Measurements from ENCODE around the gene ANGPTL8. TPM values are rescaled to one million over a fixed set of nuclear protein-coding genes. Genes with fewer than 3 reads are reported as not detected.
A peak's percentile ranks its signal among the peaks of the same experiment; 100 is the strongest.

Gene ANGPTL8
- total RNA-seq (not detected), polyA plus RNA-seq (10 to 100 TPM in 1 of 2 donors, not detected in 1; 11.8 TPM)
- long read RNA-seq, donor 1 = 0 reads
- long read RNA-seq, donor 2, partial matches to known transcripts = 0 of 1 reads
- long read RNA-seq, donor 2, other reads (novel, unspliced or antisense) = 1 of 1 reads

GRCh38 chr19:11239377-11240000, at the start of gene ANGPTL8:
ANGPTL8 (plus strand) TSS chr19:11239619; CDS start chr19:11239638, 19 bp downstream.
- H3K36me3 ChIP-seq (ENCODE audit: control insufficient read depth in 1 of 2, insufficient read depth in 2 of 2, low read length in 1 of 2) = no peaks in the 10 kb centered on the region
- 95 to 96% methylated on average over 23 of the region's 23 CpGs for WGBS, 2 donors

GRCh38 chr19:11190501-11190900, 48.9 kb upstream of the ANGPTL8 start:
- peaks cover 3 to 5% of the 10 kb centered on the region in 2 donors for H3K4me1 ChIP-seq (ENCODE audit: control insufficient read depth in 1 of 2, insufficient read depth in 2 of 2, low read length in 2 of 2)
- DNase-seq = no peak
- H3K4me3 ChIP-seq (ENCODE audit: low read length in 2 of 2) = no peak overlapping the region
- WGBS, 2 donors = 37 to 38% methylated on average over 8 of the region's 8 CpGs
- H3K9me3 ChIP-seq (ENCODE audit: control insufficient read depth, low read length) = no peaks in the 10 kb centered on the region
- intact Hi-C loops (cut with DNase I) = no loop called here
- peaks cover 0 to 10% of the 10 kb centered on the region in 2 donors for H3K36me3 ChIP-seq (ENCODE audit: control insufficient read depth in 1 of 2, insufficient read depth in 2 of 2, low read length in 1 of 2)
- no peak for ATAC-seq (ENCODE audit: low FRiP score)
- H3K27me3 ChIP-seq (ENCODE audit: control insufficient read depth in 1 of 2, insufficient read depth in 2 of 2, low read length in 1 of 2) = no peaks in the 10 kb centered on the region
- H3K27ac ChIP-seq (ENCODE audit: low read depth in 1 of 2, low read length in 2 of 2) = peak overlapping the region in 1 of 2 donors; percentile 73

More at GRCh38 chr19:11239377-11240000, at the start of gene ANGPTL8:
- H3K4me1 ChIP-seq (ENCODE audit: control insufficient read depth in 1 of 2, insufficient read depth in 2 of 2, low read length in 2 of 2) = no peaks in the 10 kb centered on the region
- no peak within 1 kb of the TSS for H3K4me3 ChIP-seq (ENCODE audit: low read length in 2 of 2)
- intact Hi-C loops (cut with DNase I) = no loop called here
- no peak within 1 kb of the TSS for H3K27ac ChIP-seq (ENCODE audit: low read depth in 1 of 2, low read length in 2 of 2)
- no peaks in the 10 kb centered on the region for H3K27me3 ChIP-seq (ENCODE audit: control insufficient read depth in 1 of 2, insufficient read depth in 2 of 2, low read length in 1 of 2)
- no peaks in the 10 kb centered on the region for H3K9me3 ChIP-seq (ENCODE audit: control insufficient read depth, low read length)
- DNase-seq (no peak), ATAC-seq (ENCODE audit: low FRiP score) (no peak)

- peak; percentile 87 to 91 for DNase-seq
- H3K36me3 ChIP-seq (ENCODE audit: control insufficient read depth in 1 of 2, insufficient read depth in 2 of 2, low read length in 1 of 2) = peaks cover 0 to 10% of the 10 kb centered on the region in 2 donors
Observed at GRCh38 chr19:11191273-11191755, 48.1 kb upstream of the ANGPTL8 start.

GRCh38 chr19:11191934-11192333, 47.5 kb upstream of the ANGPTL8 start:
- no peaks in the 10 kb centered on the region for H3K27me3 ChIP-seq (ENCODE audit: control insufficient read depth in 1 of 2, insufficient read depth in 2 of 2, low read length in 1 of 2)
- DNase-seq (no peak), ATAC-seq (ENCODE audit: low FRiP score) (no peak)
- H3K27ac ChIP-seq (ENCODE audit: low read depth in 1 of 2, low read length in 2 of 2) = peak overlapping the region in 1 of 2 donors; percentile 21
- peaks cover 0 to 10% of the 10 kb centered on the region in 2 donors for H3K36me3 ChIP-seq (ENCODE audit: control insufficient read depth in 1 of 2, insufficient read depth in 2 of 2, low read length in 1 of 2)
- intact Hi-C loops (cut with DNase I) = no loop called here
- WGBS, 2 donors = 64 to 73% methylated on average over 5 of the region's 5 CpGs
- H3K9me3 ChIP-seq (ENCODE audit: control insufficient read depth, low read length) = no peaks in the 10 kb centered on the region
- no peak overlapping the region for H3K4me3 ChIP-seq (ENCODE audit: low read length in 2 of 2)
- peaks cover 0 to 5% of the 10 kb centered on the region in 2 donors for H3K4me1 ChIP-seq (ENCODE audit: control insufficient read depth in 1 of 2, insufficient read depth in 2 of 2, low read length in 2 of 2)

More at GRCh38 chr19:11191273-11191755, 48.1 kb upstream of the ANGPTL8 start:
- no peak overlapping the region for H3K4me3 ChIP-seq (ENCODE audit: low read length in 2 of 2)
- ATAC-seq (ENCODE audit: low FRiP score) = peak; percentile 63
- H3K9me3 ChIP-seq (ENCODE audit: control insufficient read depth, low read length) = no peaks in the 10 kb centered on the region
- H3K27me3 ChIP-seq (ENCODE audit: control insufficient read depth in 1 of 2, insufficient read depth in 2 of 2, low read length in 1 of 2) = no peaks in the 10 kb centered on the region
- H3K27ac ChIP-seq (ENCODE audit: low read depth in 1 of 2, low read length in 2 of 2) = peak overlapping the region; percentile 33 to 77
- peaks cover 0 to 5% of the 10 kb centered on the region in 2 donors for H3K4me1 ChIP-seq (ENCODE audit: control insufficient read depth in 1 of 2, insufficient read depth in 2 of 2, low read length in 2 of 2)
- 25 to 30% methylated on average over 8 of the region's 8 CpGs for WGBS, 2 donors
- intact Hi-C loops (cut with DNase I) = no loop called here

- Histone ChIP-seq H3K27ac (ENCODE audit: low read depth in 1 of 2, low read length in 2 of 2) (peak overlapping the region in 1 of 2 donors; percentile 28), H3K36me3 (ENCODE audit: control insufficient read depth in 1 of 2, insufficient read depth in 2 of 2, low read length in 1 of 2) (peaks cover 0 to 10% of the 10 kb centered on the region in 2 donors), H3K4me1 (ENCODE audit: control insufficient read depth in 1 of 2, insufficient read depth in 2 of 2, low read length in 2 of 2) (peaks cover 0 to 5% of the 10 kb centered on the region in 2 donors), H3K27me3 (ENCODE audit: control insufficient read depth in 1 of 2, insufficient read depth in 2 of 2, low read length in 1 of 2) (no peaks in the 10 kb centered on the region), H3K4me3 (ENCODE audit: low read length in 2 of 2) (no peak overlapping the region), H3K9me3 (ENCODE audit: control insufficient read depth, low read length) (no peaks in the 10 kb centered on the region)
- intact Hi-C loops (cut with DNase I) = no loop called here
- ATAC-seq (ENCODE audit: low FRiP score) (no peak), DNase-seq (no peak)
- WGBS, 2 donors = 79 to 83% methylated on average over 68 of the region's 68 CpGs
Observed at GRCh38 chr19:11192957-11193939, 46.2 kb upstream of the ANGPTL8 start.

- 24 to 30% methylated on average over 8 of the region's 8 CpGs for WGBS, 2 donors
- peaks cover 0 to 10% of the 10 kb centered on the region in 2 donors for H3K36me3 ChIP-seq (ENCODE audit: control insufficient read depth in 1 of 2, insufficient read depth in 2 of 2, low read length in 1 of 2)
- DNase-seq = no peak
- ATAC-seq (ENCODE audit: low FRiP score) = no peak
- peak overlapping the region in 1 of 2 donors; percentile 37 for H3K4me3 ChIP-seq (ENCODE audit: low read length in 2 of 2)
- no peaks in the 10 kb centered on the region for H3K9me3 ChIP-seq (ENCODE audit: control insufficient read depth, low read length)
- no peaks in the 10 kb centered on the region for H3K27me3 ChIP-seq (ENCODE audit: control insufficient read depth in 1 of 2, insufficient read depth in 2 of 2, low read length in 1 of 2)
- intact Hi-C loops (cut with DNase I) = no loop called here
- H3K27ac ChIP-seq (ENCODE audit: low read depth in 1 of 2, low read length in 2 of 2) = peak overlapping the region in 1 of 2 donors; percentile 28
- H3K4me1 ChIP-seq (ENCODE audit: control insufficient read depth in 1 of 2, insufficient read depth in 2 of 2, low read length in 2 of 2) = peaks cover 0 to under 1% of the 10 kb centered on the region in 2 donors
Observed at GRCh38 chr19:11194173-11194572, 45.2 kb upstream of the ANGPTL8 start.

GRCh38 chr19:11194656-11195558, 44.5 kb upstream of the ANGPTL8 start:
- no peaks in the 10 kb centered on the region for H3K27me3 ChIP-seq (ENCODE audit: control insufficient read depth in 1 of 2, insufficient read depth in 2 of 2, low read length in 1 of 2)
- H3K4me1 ChIP-seq (ENCODE audit: control insufficient read depth in 1 of 2, insufficient read depth in 2 of 2, low read length in 2 of 2) = no peaks in the 10 kb centered on the region
- H3K4me3 ChIP-seq (ENCODE audit: low read length in 2 of 2) = peak overlapping the region; percentile 37 to 55
- 0 to 4% methylated on average over 17 to 20 of the region's 20 CpGs for WGBS, 2 donors
- ATAC-seq (ENCODE audit: low FRiP score) = no peak
- H3K36me3 ChIP-seq (ENCODE audit: control insufficient read depth in 1 of 2, insufficient read depth in 2 of 2, low read length in 1 of 2) = peaks cover 0 to 10% of the 10 kb centered on the region in 2 donors
- H3K9me3 ChIP-seq (ENCODE audit: control insufficient read depth, low read length) = no peaks in the 10 kb centered on the region
- no peak for DNase-seq
- peak overlapping the region in 1 of 2 donors; percentile 66 for H3K27ac ChIP-seq (ENCODE audit: low read depth in 1 of 2, low read length in 2 of 2)
- intact Hi-C loops (cut with DNase I) = no loop called here
